Ammon's horn (tissue), 1 donor: ENCODE results near the gene CLDN1.
"Not testable (repeated sequence)": the region's sequence is repeated elsewhere in the genome, so short reads cannot be mapped to it uniquely, and the experiment has no call there.

Experiments
- DNase-seq: peaks from one replicate; pipeline ENCODE4 v3.0.0-alpha.2; 2016; ENCODE audit warnings: low spot score

CLDN1 gene

GRCh38 chr3:190291994-190292584, 30.2 kb downstream of the CLDN1 start:
- no peak for DNase-seq

- no peak for DNase-seq
Measured at GRCh38 chr3:190289989-190290388, 32.3 kb downstream of the CLDN1 start.

- DNase-seq: no peak
Measured at GRCh38 chr3:190288836-190289235, 33.4 kb downstream of the CLDN1 start.

- DNase-seq: no peak
Measured at GRCh38 chr3:190286014-190286413, 36.2 kb downstream of the CLDN1 start.

GRCh38 chr3:190281308-190282051, 40.8 kb downstream of the CLDN1 start:
- no peak for DNase-seq

- DNase-seq: no peak
Measured at GRCh38 chr3:190279690-190280089, 42.6 kb downstream of the CLDN1 start.

GRCh38 chr3:190272747-190273146, 49.5 kb downstream of the CLDN1 start:
- DNase-seq: no peak

- DNase-seq: no peak
Measured at GRCh38 chr3:190269101-190269500, 53.1 kb downstream of the CLDN1 start.

- DNase-seq: not testable (repeated sequence)
Measured at GRCh38 chr3:190267464-190267863, 54.8 kb downstream of the CLDN1 start.

GRCh38 chr3:190266913-190267290, 55.3 kb downstream of the CLDN1 start:
- no peak for DNase-seq

GRCh38 chr3:190266265-190266912, 55.9 kb downstream of the CLDN1 start:
- no peak for DNase-seq

GRCh38 chr3:190265796-190266195, 56.5 kb downstream of the CLDN1 start:
- DNase-seq: no peak

- no peak for DNase-seq
Measured at GRCh38 chr3:190265126-190265525, 57.1 kb downstream of the CLDN1 start.

- DNase-seq: no peak
Measured at GRCh38 chr3:190261740-190262139, 60.5 kb downstream of the CLDN1 start.

GRCh38 chr3:190261015-190261414, 61.2 kb downstream of the CLDN1 start:
- no peak for DNase-seq

- DNase-seq: no peak
Measured at GRCh38 chr3:190260301-190260700, 61.9 kb downstream of the CLDN1 start.

GRCh38 chr3:190258634-190259033, 63.6 kb downstream of the CLDN1 start:
- DNase-seq: peak; percentile 49
